HEK293 (cell line): ENCODE results near the gene MARCHF5.
"Not testable (repeated sequence)": the region's sequence is repeated elsewhere in the genome, so short reads cannot be mapped to it uniquely, and the experiment has no call there.

Experiments used
- CTCF ChIA-PET: fragments of 350-600 bp; formaldehyde crosslinking; extraction: SDS; loops from one replicate; lab custom pipeline; 2021; ENCODE audit warnings: antibody characterized with exemption; lab: Yijun Ruan, JAX
- POLR2A ChIA-PET: fragments of 300-600 bp; formaldehyde crosslinking; extraction: SDS; loops from one replicate; lab custom pipeline; 2020; ENCODE audit warnings: antibody characterized with exemption, inconsistent platforms; lab: Yijun Ruan, JAX
- H3K27ac ChIP-seq: fragments of 200-500 bp; sonication (Bioruptor generic); 2 replicates; pipeline ENCODE4 v1.5.1; 2014; ENCODE audit warnings: low read depth, low read length, control low read depth, inconsistent platforms; ENCODE audit errors: extremely low read depth
- H3K36me3 ChIP-seq, 2 experiments: fragments of 200-500 bp in 1 of 2; sonication (Bioruptor generic) in 1 of 2; 1 replicate in 1 of 2; 2 replicates in 1 of 2; pipeline ENCODE4 v1.5.1; 2014 to 2017; ENCODE audit warnings: inconsistent platforms in 2 of 2, low read length in 2 of 2; ENCODE audit not compliant: control insufficient read depth in 2 of 2, insufficient read depth in 1 of 2
- H3K4me1 ChIP-seq: fragments of 200-500 bp; sonication (Bioruptor generic); 2 replicates; pipeline ENCODE4 v1.5.1; 2014; ENCODE audit warnings: mild to moderate bottlenecking, low read length, inconsistent platforms; ENCODE audit not compliant: control insufficient read depth, insufficient read depth
- H3K4me3 ChIP-seq: 2 replicates; pipeline ENCODE4 v1.5.1; 2011; ENCODE audit warnings: low read depth, mild to moderate bottlenecking, control low read depth, low read length, moderate library complexity
- H3K9me3 ChIP-seq: fragments of 200-500 bp; sonication (Bioruptor generic); 2 replicates; pipeline ENCODE4 v1.5.1; 2014; ENCODE audit warnings: low read depth, low read length, inconsistent platforms; ENCODE audit not compliant: control insufficient read depth, insufficient read depth
- KLF9 ChIP-seq: fragments of 450-650 bp; formaldehyde crosslinking; IDR thresholded peaks from 2 replicates; pipeline ENCODE4 v1.5.1; 2016; ENCODE audit warnings: missing biosample characterization, missing genetic modification characterization, low read depth
- TF ChIP-seq, protein P1 (sequence below): fragments of 450-650 bp; formaldehyde crosslinking; IDR thresholded peaks from 2 replicates; pipeline ENCODE4 v1.5.1; 2017; ENCODE audit warnings: missing biosample characterization, missing genetic modification characterization
- TF ChIP-seq, protein P2 (sequence below): fragments of 450-650 bp; formaldehyde crosslinking; IDR thresholded peaks from 2 replicates; pipeline ENCODE4 v1.5.1; 2016; ENCODE audit warnings: missing biosample characterization, missing genetic modification characterization, borderline replicate concordance
- TF ChIP-seq, protein P3 (sequence below): fragments of 450-650 bp; formaldehyde crosslinking; IDR thresholded peaks from 2 replicates; pipeline ENCODE4 v1.5.1; 2016; ENCODE audit warnings: missing biosample characterization, missing genetic modification characterization

Gene MARCHF5

DNA sequence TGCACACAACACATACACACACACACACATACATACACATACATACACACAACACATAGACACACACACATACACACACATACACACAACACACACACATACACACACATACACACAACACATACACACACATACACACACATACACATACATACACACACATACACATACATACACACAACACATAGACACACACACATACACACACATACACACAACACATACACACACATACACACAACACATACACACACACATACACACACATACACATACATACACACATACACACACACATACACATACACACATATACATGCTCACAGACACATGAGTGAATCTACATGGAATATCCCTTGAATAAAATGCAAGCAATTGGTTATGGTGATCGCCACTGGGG, 102.2 kb downstream of the MARCHF5 start:
- H3K36me3 ChIP-seq, H3K4me3 ChIP-seq, H3K9me3 ChIP-seq, CTCF ChIA-PET, POLR2A ChIA-PET, H3K4me1 ChIP-seq, H3K27ac ChIP-seq: not testable (repeated sequence)
- TF ChIP-seq KLF9 = 0 out of 2 replicates have a peak, but pooled peaks have one; percentile 3
- TF ChIP-seq, protein P1, sequence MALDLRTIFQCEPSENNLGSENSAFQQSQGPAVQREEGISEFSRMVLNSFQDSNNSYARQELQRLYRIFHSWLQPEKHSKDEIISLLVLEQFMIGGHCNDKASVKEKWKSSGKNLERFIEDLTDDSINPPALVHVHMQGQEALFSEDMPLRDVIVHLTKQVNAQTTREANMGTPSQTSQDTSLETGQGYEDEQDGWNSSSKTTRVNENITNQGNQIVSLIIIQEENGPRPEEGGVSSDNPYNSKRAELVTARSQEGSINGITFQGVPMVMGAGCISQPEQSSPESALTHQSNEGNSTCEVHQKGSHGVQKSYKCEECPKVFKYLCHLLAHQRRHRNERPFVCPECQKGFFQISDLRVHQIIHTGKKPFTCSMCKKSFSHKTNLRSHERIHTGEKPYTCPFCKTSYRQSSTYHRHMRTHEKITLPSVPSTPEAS (tag by site-specific recombination) = peak; percentile 98

DNA sequence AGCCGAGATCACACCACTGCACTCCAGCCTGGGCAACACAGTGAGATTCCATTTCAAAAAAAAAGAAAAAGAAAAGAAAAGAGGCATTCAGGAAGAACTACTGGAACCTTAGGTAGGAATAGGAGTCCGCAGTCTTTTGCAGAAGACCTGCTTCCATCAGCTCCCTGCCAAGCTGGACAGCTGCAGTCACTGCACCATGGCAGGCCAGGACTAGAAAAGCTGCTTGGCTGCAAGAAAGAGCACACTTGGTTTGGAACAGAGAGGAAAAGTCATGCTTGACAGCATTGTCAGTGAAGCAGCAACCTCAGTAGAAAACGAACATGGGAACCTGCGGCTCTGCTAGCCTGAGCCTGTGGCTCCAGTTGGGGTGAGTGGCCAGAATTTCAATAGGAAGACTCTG, 104.3 kb downstream of the MARCHF5 start:
- Histone ChIP-seq H3K9me3 (no peaks in the 10 kb centered on the region), H3K4me1 (no peaks in the 10 kb centered on the region)
- TF ChIP-seq, protein P2, sequence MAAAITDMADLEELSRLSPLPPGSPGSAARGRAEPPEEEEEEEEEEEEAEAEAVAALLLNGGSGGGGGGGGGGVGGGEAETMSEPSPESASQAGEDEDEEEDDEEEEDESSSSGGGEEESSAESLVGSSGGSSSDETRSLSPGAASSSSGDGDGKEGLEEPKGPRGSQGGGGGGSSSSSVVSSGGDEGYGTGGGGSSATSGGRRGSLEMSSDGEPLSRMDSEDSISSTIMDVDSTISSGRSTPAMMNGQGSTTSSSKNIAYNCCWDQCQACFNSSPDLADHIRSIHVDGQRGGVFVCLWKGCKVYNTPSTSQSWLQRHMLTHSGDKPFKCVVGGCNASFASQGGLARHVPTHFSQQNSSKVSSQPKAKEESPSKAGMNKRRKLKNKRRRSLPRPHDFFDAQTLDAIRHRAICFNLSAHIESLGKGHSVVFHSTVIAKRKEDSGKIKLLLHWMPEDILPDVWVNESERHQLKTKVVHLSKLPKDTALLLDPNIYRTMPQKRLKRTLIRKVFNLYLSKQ = no peak
- TF ChIP-seq, protein P3, sequence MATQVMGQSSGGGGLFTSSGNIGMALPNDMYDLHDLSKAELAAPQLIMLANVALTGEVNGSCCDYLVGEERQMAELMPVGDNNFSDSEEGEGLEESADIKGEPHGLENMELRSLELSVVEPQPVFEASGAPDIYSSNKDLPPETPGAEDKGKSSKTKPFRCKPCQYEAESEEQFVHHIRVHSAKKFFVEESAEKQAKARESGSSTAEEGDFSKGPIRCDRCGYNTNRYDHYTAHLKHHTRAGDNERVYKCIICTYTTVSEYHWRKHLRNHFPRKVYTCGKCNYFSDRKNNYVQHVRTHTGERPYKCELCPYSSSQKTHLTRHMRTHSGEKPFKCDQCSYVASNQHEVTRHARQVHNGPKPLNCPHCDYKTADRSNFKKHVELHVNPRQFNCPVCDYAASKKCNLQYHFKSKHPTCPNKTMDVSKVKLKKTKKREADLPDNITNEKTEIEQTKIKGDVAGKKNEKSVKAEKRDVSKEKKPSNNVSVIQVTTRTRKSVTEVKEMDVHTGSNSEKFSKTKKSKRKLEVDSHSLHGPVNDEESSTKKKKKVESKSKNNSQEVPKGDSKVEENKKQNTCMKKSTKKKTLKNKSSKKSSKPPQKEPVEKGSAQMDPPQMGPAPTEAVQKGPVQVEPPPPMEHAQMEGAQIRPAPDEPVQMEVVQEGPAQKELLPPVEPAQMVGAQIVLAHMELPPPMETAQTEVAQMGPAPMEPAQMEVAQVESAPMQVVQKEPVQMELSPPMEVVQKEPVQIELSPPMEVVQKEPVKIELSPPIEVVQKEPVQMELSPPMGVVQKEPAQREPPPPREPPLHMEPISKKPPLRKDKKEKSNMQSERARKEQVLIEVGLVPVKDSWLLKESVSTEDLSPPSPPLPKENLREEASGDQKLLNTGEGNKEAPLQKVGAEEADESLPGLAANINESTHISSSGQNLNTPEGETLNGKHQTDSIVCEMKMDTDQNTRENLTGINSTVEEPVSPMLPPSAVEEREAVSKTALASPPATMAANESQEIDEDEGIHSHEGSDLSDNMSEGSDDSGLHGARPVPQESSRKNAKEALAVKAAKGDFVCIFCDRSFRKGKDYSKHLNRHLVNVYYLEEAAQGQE (tag by site-specific recombination) = peak; percentile 41; the same call in 1 of the 2 replicates
- TF ChIP-seq, all 188 proteins: peak for 1
- ChIA-PET POLR2A (no interaction called here), CTCF (interaction anchor here (0.6 kb wide), 1 partner anchor 236 kb away, joined by 4 read pairs; no protein-coding TSS in a partner anchor)
- Histone ChIP-seq H3K4me3 (no peak overlapping the region), H3K27ac (no peak overlapping the region), H3K36me3 (no peaks in the 10 kb centered on the region)

DNA sequence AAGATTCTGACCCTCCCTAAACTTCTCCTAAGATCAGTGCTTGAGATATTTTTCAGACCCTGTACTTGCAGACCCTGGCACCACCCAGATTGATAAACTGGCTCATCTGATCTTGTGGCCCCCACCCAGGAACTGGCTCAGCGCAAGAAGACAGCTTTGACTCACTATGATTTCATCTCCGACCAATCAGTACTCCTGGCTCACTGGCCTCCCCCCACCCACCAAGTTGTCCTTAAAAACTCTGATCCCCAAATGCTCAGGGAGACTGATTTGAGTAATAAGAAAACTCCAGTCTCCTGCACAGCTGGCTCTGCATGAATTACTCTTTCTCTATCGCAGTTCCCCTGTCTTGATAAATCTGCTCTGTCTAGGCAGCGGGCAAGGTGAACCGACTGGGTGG, 111.3 kb downstream of the MARCHF5 start:
- CTCF ChIA-PET, H3K4me3 ChIP-seq, POLR2A ChIA-PET, H3K9me3 ChIP-seq, H3K36me3 ChIP-seq, H3K4me1 ChIP-seq, H3K27ac ChIP-seq: not testable (repeated sequence)
